ENCODE data around the gene CCDC142.

The CCDC142 gene

GRCh38 chr2:74441690-74442482, 40.9 kb downstream of the CCDC142 start, which contains the start of gene RTKN:
RTKN (minus strand) TSS chr2:74441937; CDS start chr2:74441816, 121 bp downstream.
- DNase-seq, result no peak

GRCh38 chr2:74441170-74441689, 41.6 kb downstream of the CCDC142 start:
- no peak for DNase-seq

- DNase-seq, result no peak
These were observed 42.2 kb downstream of the CCDC142 start for GRCh38 chr2:74440378-74441169.

- DNase-seq, result no peak
These were observed 42.9 kb downstream of the CCDC142 start for GRCh38 chr2:74439803-74440377.

- no peak for DNase-seq
These were observed 43.4 kb downstream of the CCDC142 start for GRCh38 chr2:74439373-74439772.

GRCh38 chr2:74438248-74438647, 44.5 kb downstream of the CCDC142 start:
- no peak for DNase-seq

- DNase-seq, result no peak
These were observed 45.7 kb downstream of the CCDC142 start for GRCh38 chr2:74436848-74437695.

GRCh38 chr2:74436111-74436805, 46.5 kb downstream of the CCDC142 start:
- DNase-seq, result no peak

GRCh38 chr2:74430502-74430901, 52.3 kb downstream of the CCDC142 start:
- DNase-seq, result no peak

- no peak for DNase-seq
These were observed 53.0 kb downstream of the CCDC142 start for GRCh38 chr2:74429487-74430451.

GRCh38 chr2:74428675-74429074, 54.1 kb downstream of the CCDC142 start:
- DNase-seq, result no peak

GRCh38 chr2:74427551-74427950, 55.2 kb downstream of the CCDC142 start:
- no peak for DNase-seq

GRCh38 chr2:74426181-74426758, 56.5 kb downstream of the CCDC142 start:
- no peak for DNase-seq

GRCh38 chr2:74425523-74425922, 57.3 kb downstream of the CCDC142 start:
- no peak for DNase-seq

GRCh38 chr2:74424995-74425406, 57.8 kb downstream of the CCDC142 start:
- no peak for DNase-seq

GRCh38 chr2:74424139-74424992, 58.4 kb downstream of the CCDC142 start:
- DNase-seq, result no peak
